NCI-H2107 treated with DMSO at 0.1 percent for 48 hours (cell line): ENCODE results near the gene WDR72.
"Not testable (repeated sequence)": the region's sequence is repeated elsewhere in the genome, so short reads cannot be mapped to it uniquely, and the experiment has no call there.

Experiments
- DNase-seq: peaks from one replicate; lab custom pipeline; 2025; ENCODE audit not compliant: unreplicated experiment; lab: John Stamatoyannopoulos, UW

The WDR72 gene

DNA sequence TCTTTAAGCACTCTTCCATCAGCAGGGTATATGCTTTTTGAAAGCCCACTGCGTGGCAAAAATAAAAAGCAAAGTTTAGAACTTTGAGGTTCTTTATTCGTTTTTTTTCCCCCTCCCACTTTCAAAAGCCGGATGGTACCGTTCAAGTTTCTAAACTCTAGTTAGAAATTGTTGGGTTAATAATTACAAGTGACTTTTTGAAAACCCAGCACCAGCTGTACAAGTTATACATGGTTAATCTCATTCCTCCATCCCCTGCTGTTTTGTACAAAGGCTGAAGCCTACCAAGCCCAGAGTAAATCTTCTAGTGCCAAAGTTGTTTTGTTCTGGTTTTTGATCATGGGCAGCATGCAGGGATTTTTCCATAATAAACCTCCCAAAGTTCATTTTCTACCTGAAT lies 48.6 kb downstream of the WDR72 start:
- DNase-seq = no peak

- no peak for DNase-seq
Measured at GRCh38 chr15:53709821-53710220, 49.6 kb downstream of the WDR72 start.

DNA sequence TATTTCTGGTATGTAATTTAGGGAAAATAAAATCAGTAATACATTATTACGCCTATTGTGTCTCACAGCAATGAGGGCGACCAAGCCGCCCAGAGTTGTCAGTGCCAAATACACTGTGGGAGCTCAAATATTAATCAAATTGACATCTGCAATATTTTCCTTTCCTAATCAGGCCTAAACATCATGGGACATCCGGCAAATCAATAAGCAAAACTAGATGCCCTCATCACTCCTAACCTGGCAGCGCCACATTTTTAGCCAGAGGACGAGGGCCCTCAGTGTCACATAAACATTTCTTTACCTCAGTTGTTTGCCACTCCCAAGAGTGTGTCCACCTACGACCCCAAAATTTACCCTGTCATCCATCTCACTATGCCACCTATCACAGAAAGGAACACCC lies 64.1 kb downstream of the WDR72 start:
- no peak for DNase-seq

- no peak for DNase-seq
Measured at GRCh38 chr15:53694476-53694874, 65.0 kb downstream of the WDR72 start.

GRCh38 chr15:53693729-53694475 lies 65.6 kb downstream of the WDR72 start:
- no peak for DNase-seq

DNA sequence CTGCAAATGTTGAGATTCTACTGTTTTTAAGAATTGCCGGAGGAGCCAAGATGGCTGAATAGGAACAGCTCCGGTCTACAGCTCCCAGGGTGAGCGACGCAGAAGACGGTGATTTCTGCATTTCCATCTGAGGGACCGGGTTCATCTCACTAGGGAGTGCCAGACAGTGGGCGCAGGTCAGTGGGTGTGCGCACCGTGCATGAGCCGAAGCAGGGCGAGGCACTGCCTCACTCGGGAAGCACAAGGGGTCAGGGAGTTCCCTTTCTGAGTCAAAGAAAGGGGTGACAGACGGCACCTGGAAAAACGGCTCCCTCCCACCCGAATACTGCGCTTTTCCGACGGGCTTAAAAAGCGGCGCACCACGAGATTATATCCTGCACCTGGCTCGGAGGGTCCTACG lies 75.3 kb downstream of the WDR72 start:
- DNase-seq = not testable (repeated sequence)

GRCh38 chr15:53681056-53681455 lies 78.4 kb downstream of the WDR72 start:
- no peak for DNase-seq

GRCh38 chr15:53675832-53676231 lies 83.6 kb downstream of the WDR72 start:
- peak; percentile 6 for DNase-seq

DNA sequence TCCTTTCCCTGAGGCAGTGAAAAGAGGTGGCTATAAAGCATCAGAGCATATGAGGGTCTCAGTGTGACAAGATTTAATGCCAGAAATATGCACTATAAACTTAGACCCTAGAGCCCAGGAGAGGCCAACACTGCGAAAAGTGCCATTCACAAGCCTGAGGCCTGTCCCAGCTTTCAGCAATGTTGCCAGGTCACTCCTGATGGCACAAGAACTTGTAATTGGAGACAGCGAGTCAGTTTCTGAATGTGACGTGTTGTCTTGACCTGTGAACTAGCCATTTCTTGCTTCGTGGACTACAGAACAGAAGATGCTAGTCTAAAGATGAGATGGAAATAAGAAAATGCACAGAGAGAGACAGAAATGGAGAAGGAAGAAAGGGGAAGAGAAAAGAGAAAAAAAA lies 87.9 kb downstream of the WDR72 start:
- DNase-seq = no peak

- DNase-seq = no peak
Measured at GRCh38 chr15:53670701-53671100, 88.8 kb downstream of the WDR72 start.

DNA sequence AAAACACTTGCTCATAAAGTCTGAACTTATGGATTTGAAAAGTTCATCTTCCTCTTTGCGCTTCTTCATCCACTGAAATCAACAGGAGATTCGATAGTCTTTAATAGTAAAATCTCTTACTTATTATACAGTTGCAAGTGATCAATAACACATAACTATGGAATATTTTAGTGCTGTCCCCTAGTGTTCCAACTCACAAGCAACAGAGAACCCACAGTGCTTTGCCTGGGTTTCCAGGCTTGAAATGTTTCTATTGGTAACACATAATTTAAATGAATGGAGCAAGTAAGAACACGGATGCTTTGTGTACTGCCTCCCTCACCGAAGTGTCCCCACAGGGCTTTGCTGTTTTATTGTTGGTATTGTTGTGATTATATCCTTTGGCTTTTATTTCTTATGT lies 93.5 kb downstream of the WDR72 start:
- DNase-seq = no peak

DNA sequence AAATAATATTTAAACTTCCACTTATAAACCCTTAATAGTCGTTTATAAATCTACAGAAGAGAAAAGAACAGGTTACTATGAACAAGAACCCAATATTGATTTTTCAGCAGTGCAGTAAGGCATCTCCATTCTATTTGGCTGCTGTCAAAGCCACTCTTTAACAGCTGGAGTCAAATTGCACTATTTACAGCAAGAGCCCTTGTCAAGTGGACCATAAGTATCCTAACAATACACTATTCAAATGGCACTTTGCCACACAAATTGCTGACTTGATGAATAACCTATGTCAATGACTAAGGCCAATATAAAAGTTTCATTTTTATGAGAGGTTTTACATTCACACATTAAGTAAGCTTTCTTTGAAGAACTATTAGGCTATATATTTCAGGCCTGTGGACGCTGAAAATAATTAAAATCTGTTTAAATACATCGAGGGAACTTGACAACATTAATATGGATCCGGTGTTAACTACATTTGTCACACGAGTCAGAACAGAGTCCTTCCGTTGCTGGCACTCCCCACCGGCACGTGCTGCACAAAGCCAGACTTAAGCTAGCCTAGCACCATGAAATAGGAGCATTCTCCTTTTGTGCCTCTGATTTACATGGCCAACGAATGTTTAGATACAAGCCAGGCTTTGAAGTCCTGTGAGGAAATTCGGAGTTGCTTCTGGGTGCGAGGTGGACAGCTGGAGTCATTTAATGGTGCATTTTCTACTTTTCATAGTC lies 100.5 kb downstream of the WDR72 start:
- peak; percentile 97 for DNase-seq

GRCh38 chr15:53658255-53658654 lies 101.2 kb downstream of the WDR72 start:
- peak; percentile 55 for DNase-seq

DNA sequence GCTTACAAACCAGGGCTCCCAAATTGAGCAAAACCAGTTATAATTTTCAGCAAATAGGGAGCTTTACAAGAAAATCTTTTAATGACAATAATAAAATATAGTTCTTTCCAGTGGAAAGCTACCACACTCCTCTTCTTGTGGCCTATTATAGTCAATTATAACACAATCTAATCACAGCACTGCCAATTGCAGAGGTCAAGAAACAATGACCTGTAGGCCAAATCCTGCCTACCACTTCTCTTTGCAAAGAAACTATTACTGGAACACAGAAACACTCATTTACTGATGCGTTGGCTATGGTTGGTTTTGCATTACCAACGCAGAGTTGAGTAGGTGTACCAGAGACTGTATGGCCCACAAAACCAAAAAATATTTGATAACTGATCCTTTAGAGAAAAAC lies 110.5 kb downstream of the WDR72 start:
- no peak for DNase-seq

DNA sequence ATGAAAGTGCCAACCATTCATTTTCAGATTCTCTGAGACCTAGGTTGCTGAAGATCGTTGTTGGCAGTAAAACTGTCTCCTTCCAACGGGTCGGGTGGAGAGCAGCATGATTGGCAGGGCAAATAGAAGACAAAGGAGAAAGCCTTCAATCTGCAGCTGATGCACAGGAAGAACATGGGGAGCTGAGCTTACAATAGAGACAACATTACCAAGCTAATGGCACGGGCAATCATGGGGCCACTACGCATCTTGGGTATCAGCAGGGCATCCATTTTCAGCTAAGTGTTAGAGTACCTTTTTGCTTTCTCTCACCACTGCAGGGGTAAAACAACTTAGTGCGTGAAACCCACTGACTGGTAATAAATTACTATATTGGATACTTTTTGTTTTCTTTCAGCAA lies 114.8 kb downstream of the WDR72 start:
- DNase-seq = no peak

DNA sequence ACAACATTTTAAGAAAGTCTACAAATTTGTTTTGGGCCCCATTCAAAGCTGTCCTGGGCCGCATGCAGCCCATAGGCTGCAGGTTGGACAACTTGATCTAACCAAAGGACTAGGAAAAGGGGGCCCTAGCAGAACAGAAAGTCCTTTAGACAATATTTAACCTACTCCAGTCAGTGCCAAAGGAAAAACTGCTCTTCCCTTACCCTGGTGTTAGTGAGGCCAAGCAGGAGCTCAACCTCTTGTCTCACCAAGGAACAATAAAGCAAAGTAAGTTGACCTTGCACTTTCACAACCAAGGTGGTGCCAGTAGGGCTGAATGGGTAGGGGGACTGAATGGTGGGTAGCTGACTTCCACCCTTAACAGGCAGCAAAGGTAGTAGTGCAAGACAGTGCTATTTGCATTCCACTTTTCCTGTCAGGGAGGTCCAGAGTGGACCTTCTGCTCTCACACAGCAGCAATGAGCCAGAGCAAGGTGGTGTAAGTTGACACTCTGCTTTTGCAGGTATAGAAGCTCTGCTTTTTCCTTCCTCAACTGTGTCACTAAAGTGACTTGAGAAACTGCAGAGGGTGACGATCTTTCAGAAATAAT lies 124.9 kb downstream of the WDR72 start:
- DNase-seq = no peak

- no peak for DNase-seq
Measured at GRCh38 chr15:53627279-53627678, 132.2 kb downstream of the WDR72 start.

- DNase-seq = no peak
Measured at GRCh38 chr15:53625962-53626845, 133.3 kb downstream of the WDR72 start.

DNA sequence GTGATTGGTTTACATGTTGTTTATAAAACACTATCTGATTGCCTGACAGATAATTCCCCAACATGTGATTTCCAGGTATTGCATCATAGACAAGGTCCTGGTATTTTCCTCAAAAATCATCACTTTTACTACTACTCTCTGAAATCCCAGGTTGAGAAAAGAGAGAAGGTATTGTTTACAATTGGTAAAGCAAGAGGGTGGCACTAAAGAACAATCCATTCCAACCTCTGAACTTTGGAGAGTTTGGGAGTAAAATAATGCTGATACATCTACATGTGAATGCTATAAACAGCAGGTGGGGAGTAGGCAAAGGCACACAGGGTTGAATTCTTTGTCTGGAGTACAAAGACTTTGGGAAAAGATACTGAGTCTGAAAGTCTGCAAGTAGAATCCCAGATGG lies 134.2 kb downstream of the WDR72 start:
- DNase-seq = no peak

- DNase-seq = no peak
Measured at GRCh38 chr15:53618461-53618860, 141.0 kb downstream of the WDR72 start.
